ENCODE data around the gene RINL. TPM values are rescaled to one million over a fixed set of nuclear protein-coding genes. Genes with fewer than 3 reads are reported as not detected.

RINL gene
- total RNA-seq, 1 donor = 2.5 TPM

- Histone ChIP-seq H3K27me3 (ENCODE audit: insufficient read depth, low read length) (no peaks in the 10 kb centered on the region), H3K4me2 (ENCODE audit: insufficient read depth, low read length) (no peak overlapping the region), H3K79me2 (ENCODE audit: insufficient read depth, low read length) (peaks cover 5% of the 10 kb centered on the region), H3K9me3 (ENCODE audit: low read depth, low read length) (no peaks in the 10 kb centered on the region), H2AFZ (ENCODE audit: low read length) (no peak overlapping the region), H4K20me1 (ENCODE audit: insufficient read depth, low read length) (no peaks in the 10 kb centered on the region), H3K4me1 (ENCODE audit: insufficient read depth, low read length) (no peaks in the 10 kb centered on the region), H3K36me3 (ENCODE audit: insufficient read depth, low read length) (peaks cover 2% of the 10 kb centered on the region), H3K27ac (ENCODE audit: low read depth, low read length) (no peak overlapping the region), H3K4me3 (ENCODE audit: insufficient read depth, low read length) (no peak overlapping the region)
- peak; percentile 79 for DNase-seq (ENCODE audit: insufficient read length, low spot score, missing footprints)
- no peak for TF ChIP-seq CTCF (IDR thresholded peaks at IDR 0.05; ENCODE audit: extremely low read depth, low read depth, low read length)
Observed at GRCh38 chr19:38908911-38909310, 30.8 kb upstream of the RINL start.

GRCh38 chr19:38907670-38908069, 29.6 kb upstream of the RINL start:
- no peak for TF ChIP-seq CTCF (IDR thresholded peaks at IDR 0.05; ENCODE audit: extremely low read depth, low read depth, low read length)

GRCh38 chr19:38907227-38907626, 29.2 kb upstream of the RINL start:
- Histone ChIP-seq H3K27ac (ENCODE audit: low read depth, low read length) (no peak overlapping the region), H4K20me1 (ENCODE audit: insufficient read depth, low read length) (no peaks in the 10 kb centered on the region), H3K27me3 (ENCODE audit: insufficient read depth, low read length) (no peaks in the 10 kb centered on the region), H2AFZ (ENCODE audit: low read length) (no peak overlapping the region), H3K4me3 (ENCODE audit: insufficient read depth, low read length) (no peak overlapping the region), H3K4me1 (ENCODE audit: insufficient read depth, low read length) (no peaks in the 10 kb centered on the region), H3K36me3 (ENCODE audit: insufficient read depth, low read length) (peaks cover 2% of the 10 kb centered on the region), H3K79me2 (ENCODE audit: insufficient read depth, low read length) (peaks cover 10% of the 10 kb centered on the region), H3K4me2 (ENCODE audit: insufficient read depth, low read length) (no peak overlapping the region), H3K9me3 (ENCODE audit: low read depth, low read length) (no peaks in the 10 kb centered on the region)
- DNase-seq (ENCODE audit: insufficient read length, low spot score, missing footprints) = no peak
- no peak for TF ChIP-seq CTCF (IDR thresholded peaks at IDR 0.05; ENCODE audit: extremely low read depth, low read depth, low read length)

More at GRCh38 chr19:38907670-38908069, 29.6 kb upstream of the RINL start:
- DNase-seq (ENCODE audit: insufficient read length, low spot score, missing footprints) = no peak
- Histone ChIP-seq H3K9me3 (ENCODE audit: low read depth, low read length) (no peaks in the 10 kb centered on the region), H4K20me1 (ENCODE audit: insufficient read depth, low read length) (no peaks in the 10 kb centered on the region), H3K4me3 (ENCODE audit: insufficient read depth, low read length) (no peak overlapping the region), H3K4me1 (ENCODE audit: insufficient read depth, low read length) (no peaks in the 10 kb centered on the region), H3K4me2 (ENCODE audit: insufficient read depth, low read length) (no peak overlapping the region), H3K79me2 (ENCODE audit: insufficient read depth, low read length) (peaks cover 10% of the 10 kb centered on the region), H3K27ac (ENCODE audit: low read depth, low read length) (no peak overlapping the region), H3K27me3 (ENCODE audit: insufficient read depth, low read length) (no peaks in the 10 kb centered on the region), H2AFZ (ENCODE audit: low read length) (no peak overlapping the region), H3K36me3 (ENCODE audit: insufficient read depth, low read length) (peaks cover 2% of the 10 kb centered on the region)

GRCh38 chr19:38905620-38906019, 27.5 kb upstream of the RINL start:
- H3K4me3 ChIP-seq (ENCODE audit: insufficient read depth, low read length) = no peak overlapping the region
- H2AFZ ChIP-seq (ENCODE audit: low read length) = no peak overlapping the region
- peak; percentile 66 for DNase-seq (ENCODE audit: insufficient read length, low spot score, missing footprints)
- peaks cover 2% of the 10 kb centered on the region for H3K36me3 ChIP-seq (ENCODE audit: insufficient read depth, low read length)
- no peak overlapping the region for H3K27ac ChIP-seq (ENCODE audit: low read depth, low read length)
- no peak overlapping the region for H3K4me2 ChIP-seq (ENCODE audit: insufficient read depth, low read length)
- no peaks in the 10 kb centered on the region for H3K9me3 ChIP-seq (ENCODE audit: low read depth, low read length)
- H4K20me1 ChIP-seq (ENCODE audit: insufficient read depth, low read length) = no peaks in the 10 kb centered on the region
- H3K79me2 ChIP-seq (ENCODE audit: insufficient read depth, low read length) = peaks cover 22% of the 10 kb centered on the region
- H3K27me3 ChIP-seq (ENCODE audit: insufficient read depth, low read length) = no peaks in the 10 kb centered on the region
- no peak for TF ChIP-seq CTCF (IDR thresholded peaks at IDR 0.05; ENCODE audit: extremely low read depth, low read depth, low read length)
- H3K4me1 ChIP-seq (ENCODE audit: insufficient read depth, low read length) = peaks cover 4% of the 10 kb centered on the region
